ENCODE data around the gene AACS. TPM values are rescaled to one million over a fixed set of nuclear protein-coding genes. Genes with fewer than 3 reads are reported as not detected.

The AACS gene
- total and polyA plus RNA-seq, 4 donors: 3.4 to 13.6 (median 7.3) TPM

- Histone ChIP-seq H3K4me1 (ENCODE audit: control insufficient read depth in 4 of 4, insufficient read depth in 4 of 4, low read length in 3 of 4) (no peaks in the 10 kb centered on the region), H3K27ac (ENCODE audit: low read depth in 1 of 2, low read length in 2 of 2) (no peak overlapping the region), H3K9me3 (ENCODE audit: control insufficient read depth in 4 of 4, low read length in 3 of 4) (no peaks in the 10 kb centered on the region), H3K27me3 (ENCODE audit: control insufficient read depth in 4 of 4, insufficient read depth in 4 of 4, low read length in 3 of 4) (no peaks in the 10 kb centered on the region), H3K4me3 (ENCODE audit: low read depth in 1 of 3, low read length in 3 of 3) (no peak overlapping the region), H3K36me3 (ENCODE audit: control insufficient read depth in 4 of 4, insufficient read depth in 3 of 4, low read depth in 1 of 4, low read length in 3 of 4) (peaks cover 0 to under 1% (median 0%) of the 10 kb centered on the region in 4 donors), H3K9ac (ENCODE audit: low read depth in 1 of 2, low read length in 2 of 2) (no peak overlapping the region)
- DNase-seq (ENCODE audit: low spot score): no peak
- WGBS: 94% methylated on average over 7 of the region's 7 CpGs
- TF ChIP-seq MAX (IDR thresholded peaks at IDR 0.05) (no peak), SP1 (IDR thresholded peaks at IDR 0.05) (no peak), RAD21 (IDR thresholded peaks at IDR 0.05) (no peak), CTCF (IDR thresholded peaks at IDR 0.05; ENCODE audit: low read depth, low read length, missing input control) (no peak), REST (IDR thresholded peaks at IDR 0.05) (no peak), YY1 (IDR thresholded peaks at IDR 0.05) (no peak), TAF1 (conservative IDR thresholded peaks at IDR 0.05) (no peak), FOXA2 (IDR thresholded peaks at IDR 0.05) (no peak), JUND (IDR thresholded peaks at IDR 0.05) (no peak), EGR1 (IDR thresholded peaks at IDR 0.05; ENCODE audit: low read depth in 2 of 2) (no peak), FOXA1 (IDR thresholded peaks at IDR 0.05) (no peak), ZBTB33 (IDR thresholded peaks at IDR 0.05) (no peak), HNF4G (IDR thresholded peaks at IDR 0.05) (no peak), RXRA (IDR thresholded peaks at IDR 0.05) (no peak), HNF4A (conservative IDR thresholded peaks at IDR 0.05) (no peak), NR2F2 (IDR thresholded peaks at IDR 0.05) (no peak)
Measured at GRCh38 chr12:125096894-125097293, 31.7 kb downstream of the AACS start.

- H3K27ac ChIP-seq (ENCODE audit: low read depth in 1 of 2, low read length in 2 of 2): no peak overlapping the region
- 83% methylated on average over 12 of the region's 12 CpGs for WGBS
- H3K9me3 ChIP-seq (ENCODE audit: control insufficient read depth in 4 of 4, low read length in 3 of 4): no peaks in the 10 kb centered on the region
- TF ChIP-seq FOXA2 (IDR thresholded peaks at IDR 0.05): no peak
- no peak for TF ChIP-seq REST (IDR thresholded peaks at IDR 0.05)
- TF ChIP-seq HNF4G (IDR thresholded peaks at IDR 0.05): no peak
- no peak for TF ChIP-seq GABPA (IDR thresholded peaks at IDR 0.05 in 1 of 2, conservative IDR thresholded peaks at IDR 0.05 in 1 of 2)
- TF ChIP-seq CTCF (IDR thresholded peaks at IDR 0.05; ENCODE audit: low read depth, low read length, missing input control): no peak
- DNase-seq (ENCODE audit: low spot score): no peak
- H3K36me3 ChIP-seq (ENCODE audit: control insufficient read depth in 4 of 4, insufficient read depth in 3 of 4, low read depth in 1 of 4, low read length in 3 of 4): no peaks in the 10 kb centered on the region
- H3K4me1 ChIP-seq (ENCODE audit: control insufficient read depth in 4 of 4, insufficient read depth in 4 of 4, low read length in 3 of 4): no peaks in the 10 kb centered on the region
- H3K9ac ChIP-seq (ENCODE audit: low read depth in 1 of 2, low read length in 2 of 2): no peak overlapping the region
- no peak overlapping the region for H3K4me3 ChIP-seq (ENCODE audit: low read depth in 1 of 3, low read length in 3 of 3)
- no peaks in the 10 kb centered on the region for H3K27me3 ChIP-seq (ENCODE audit: control insufficient read depth in 4 of 4, insufficient read depth in 4 of 4, low read length in 3 of 4)
Measured at GRCh38 chr12:125097427-125097826, 32.2 kb downstream of the AACS start.
